Measurements from ENCODE around the gene ADAM22.

Gene ADAM22

GRCh38 chr7:88223265-88223664, 289.2 kb downstream of the ADAM22 start:
- DNase-seq: no peak

- DNase-seq: no peak
Measured at GRCh38 chr7:88224601-88225275, 290.7 kb downstream of the ADAM22 start.

GRCh38 chr7:88226201-88226600, 292.1 kb downstream of the ADAM22 start:
- DNase-seq: no peak

GRCh38 chr7:88226886-88227516, 292.9 kb downstream of the ADAM22 start:
- no peak for DNase-seq

GRCh38 chr7:88229302-88229995, 295.4 kb downstream of the ADAM22 start:
- DNase-seq: no peak

- no peak for DNase-seq
Measured at GRCh38 chr7:88230646-88231045, 296.6 kb downstream of the ADAM22 start.

GRCh38 chr7:88233828-88234227, 299.8 kb downstream of the ADAM22 start:
- DNase-seq: no peak

GRCh38 chr7:88239852-88240251, 305.8 kb downstream of the ADAM22 start:
- DNase-seq: no peak

GRCh38 chr7:88243345-88243909, 309.4 kb downstream of the ADAM22 start:
- no peak for DNase-seq

GRCh38 chr7:88244258-88244657, 310.2 kb downstream of the ADAM22 start:
- DNase-seq: no peak
